CD14-positive monocyte (primary cell): Measurements from ENCODE around the gene SYNPO. TPM values are rescaled to one million over a fixed set of nuclear protein-coding genes. Genes with fewer than 3 reads are reported as not detected.

Experiments
- DNase-seq, 3 donors: peaks; one replicate each; pipeline ENCODE4 v3.0.0-alpha.2; 2011 to 2022
- H2AFZ ChIP-seq: 2 replicates; pipeline ENCODE4 v1.6.0; 2012; ENCODE audit warnings: mild to moderate bottlenecking, low read depth, low read length, inconsistent platforms; ENCODE audit not compliant: insufficient read depth, poor library complexity, severe bottlenecking
- H3K27ac ChIP-seq, 2 donors: 1 replicate in 1 of 2; 2 replicates in 1 of 2; pipeline ENCODE4 v1.5.1; 2012 to 2013; ENCODE audit warnings: low read length in 2 of 2, control low read depth in 1 of 2, inconsistent platforms in 1 of 2, low read depth in 1 of 2, mild to moderate bottlenecking in 1 of 2
- H3K27me3 ChIP-seq, 2 donors: one replicate each; pipeline versions ENCODE4 v1.6.0 to v1.6.1; 2011 to 2013; ENCODE audit warnings: low read length in 2 of 2; ENCODE audit not compliant: control insufficient read depth in 2 of 2, insufficient read depth in 2 of 2
- H3K36me3 ChIP-seq, 2 donors: replicated peaks in 1 of 2; 1 replicate in 1 of 2; 2 replicates in 1 of 2; pipeline versions ENCODE4 v1.5.1 to v1.6.1; 2012 to 2013; ENCODE audit warnings: low read length in 2 of 2, control low read depth in 1 of 2, inconsistent platforms in 1 of 2, mild to moderate bottlenecking in 1 of 2; ENCODE audit not compliant: insufficient read depth in 2 of 2, control insufficient read depth in 1 of 2
- H3K4me1 ChIP-seq, 2 donors: 1 replicate in 1 of 2; 2 replicates in 1 of 2; pipeline versions ENCODE4 v1.5.1 to v1.6.1; 2012 to 2013; ENCODE audit warnings: low read length in 2 of 2, control low read depth in 1 of 2, inconsistent platforms in 1 of 2, mild to moderate bottlenecking in 1 of 2, moderate library complexity in 1 of 2; ENCODE audit not compliant: insufficient read depth in 2 of 2, control insufficient read depth in 1 of 2
- H3K4me2 ChIP-seq: replicated peaks from 2 replicates; pipeline ENCODE3; 2012; ENCODE audit warnings: low read length, moderate library complexity, mild to moderate bottlenecking; ENCODE audit not compliant: poor library complexity, severe bottlenecking; ENCODE audit errors: extremely low read depth
- H3K4me3 ChIP-seq, 3 experiments: fragments of 200-600 bp in 1 of 3; sonication (generic) in 1 of 3; replicated peaks in 1 of 3; 1 replicate in 2 of 3; 2 replicates in 1 of 3; pipeline ENCODE4 v1.5.1; 2011 to 2013; ENCODE audit warnings: low read length in 3 of 3, mild to moderate bottlenecking in 3 of 3, control low read depth in 2 of 3, low read depth in 2 of 3, inconsistent platforms in 1 of 3, moderate library complexity in 1 of 3
- H3K79me2 ChIP-seq: 2 replicates; pipeline ENCODE4 v1.6.0; 2012; ENCODE audit warnings: mild to moderate bottlenecking, control low read depth, inconsistent platforms, low read length, moderate library complexity; ENCODE audit not compliant: insufficient read depth
- H3K9ac ChIP-seq: 2 replicates; pipeline ENCODE4 v1.6.0; 2017; ENCODE audit warnings: low read length, mild to moderate bottlenecking; ENCODE audit not compliant: insufficient read depth, poor library complexity, severe bottlenecking
- H3K9me3 ChIP-seq, 2 donors: replicated peaks in 1 of 2; 1 replicate in 1 of 2; 2 replicates in 1 of 2; pipeline versions ENCODE4 v1.5.1 to v1.6.1; 2012 to 2013; ENCODE audit warnings: low read length in 2 of 2, control low read depth in 1 of 2; ENCODE audit not compliant: control insufficient read depth in 1 of 2, insufficient read depth in 1 of 2
- H4K20me1 ChIP-seq: 2 replicates; pipeline ENCODE4 v1.6.0; 2012; ENCODE audit warnings: mild to moderate bottlenecking, low read length, control low read depth, moderate library complexity; ENCODE audit not compliant: insufficient read depth
- H3K27ac Mint-ChIP-seq, 7 donors: one replicate each; pipeline ENCODE4 v1.8.0; 2020; ENCODE audit warnings: mild to moderate bottlenecking in 7 of 7, mixed read lengths in 7 of 7, moderate library complexity in 6 of 7, inconsistent platforms in 2 of 7
- H3K27me3 Mint-ChIP-seq, 3 donors: one replicate each; pipeline ENCODE4 v1.8.0; 2021 to 2022; ENCODE audit warnings: low read depth in 3 of 3, mild to moderate bottlenecking in 3 of 3, mixed read lengths in 3 of 3, moderate library complexity in 3 of 3, inconsistent platforms in 1 of 3
- H3K36me3 Mint-ChIP-seq, 2 donors: one replicate each; pipeline ENCODE4 v1.8.0; 2020; ENCODE audit warnings: mixed read lengths in 2 of 2, inconsistent platforms in 1 of 2, mild to moderate bottlenecking in 1 of 2
- H3K4me1 Mint-ChIP-seq: one replicate; pipeline ENCODE4 v1.8.0; 2020; ENCODE audit warnings: mild to moderate bottlenecking, mixed read lengths
- H3K4me3 Mint-ChIP-seq, 2 donors: one replicate each; pipeline ENCODE4 v1.8.0; 2020; ENCODE audit warnings: mild to moderate bottlenecking in 2 of 2, mixed read lengths in 2 of 2, moderate library complexity in 1 of 2
- H3K9me3 Mint-ChIP-seq, 7 donors: one replicate each; pipeline ENCODE4 v1.8.0; 2020 to 2022; ENCODE audit warnings: mixed read lengths in 7 of 7, mild to moderate bottlenecking in 6 of 7, moderate library complexity in 6 of 7, inconsistent platforms in 2 of 7
- WGBS: methylation state at CpG from one replicate; pipeline ENCODE4 v1.1.5; 2013; ENCODE audit warnings: missing lambda C conversion rate; ENCODE audit not compliant: insufficient coverage; 5-methylcytosine and 5-hydroxymethylcytosine counted together
- intact Hi-C, 2 donors: fragments of 100-400 bp; cut with micrococcal nuclease; formaldehyde crosslinking; loops; one replicate each; pipeline versions ENCODE4 v1.15.0 to v1.15.1; 2023
- polyA plus RNA-seq, 3 donors: library from polyadenylated mRNA; depleted of rRNA in 1 of 3; unstranded in 2 of 3; stranded (reverse) in 1 of 3; fragments of 300-500 nt in 2 of 3; fragments of >200 nt in 1 of 3; fragmentation: Illumina TruSeq in 2 of 3; gene quantifications; 1 replicate in 2 of 3; 2 replicates in 1 of 3; pipeline ENCODE4 v1.2.3, GENCODE V29; 2012 to 2021
- TF ChIP-seq, protein P1 (sequence below): fragments of 200-600 bp; IDR thresholded peaks from one replicate; pipeline ENCODE4 v1.8.0; 2022; ENCODE audit warnings: antibody characterized with exemption, mild to moderate bottlenecking

The SYNPO gene
- polyA plus RNA-seq, 3 donors: not detected

- no peaks in the 10 kb centered on the region for H3K36me3 Mint-ChIP-seq
Observed at GRCh38 chr5:150641824-150642566, 1.5 kb downstream of the SYNPO start.

GRCh38 chr5:150642567-150642927, 2.1 kb downstream of the SYNPO start:
- intact Hi-C loops: no loop called here
- H3K4me2 ChIP-seq: no peak overlapping the region
- peaks cover 26% of the 10 kb centered on the region for H3K4me1 Mint-ChIP-seq
- H3K9ac ChIP-seq: no peak overlapping the region
- H3K36me3 Mint-ChIP-seq: no peaks in the 10 kb centered on the region
- no peak overlapping the region for H3K4me3 Mint-ChIP-seq
- H3K9me3 ChIP-seq: no peaks in the 10 kb centered on the region
- H3K27ac Mint-ChIP-seq: no peak overlapping the region
- H3K4me3 ChIP-seq: no peak overlapping the region
- DNase-seq: no peak
- H3K9me3 Mint-ChIP-seq: peaks cover 0 to 1% (median 0%) of the 10 kb centered on the region in 7 donors
- H4K20me1 ChIP-seq: no peaks in the 10 kb centered on the region
- WGBS: 96% methylated on average over 5 of the region's 5 CpGs
- TF ChIP-seq, protein P1, sequence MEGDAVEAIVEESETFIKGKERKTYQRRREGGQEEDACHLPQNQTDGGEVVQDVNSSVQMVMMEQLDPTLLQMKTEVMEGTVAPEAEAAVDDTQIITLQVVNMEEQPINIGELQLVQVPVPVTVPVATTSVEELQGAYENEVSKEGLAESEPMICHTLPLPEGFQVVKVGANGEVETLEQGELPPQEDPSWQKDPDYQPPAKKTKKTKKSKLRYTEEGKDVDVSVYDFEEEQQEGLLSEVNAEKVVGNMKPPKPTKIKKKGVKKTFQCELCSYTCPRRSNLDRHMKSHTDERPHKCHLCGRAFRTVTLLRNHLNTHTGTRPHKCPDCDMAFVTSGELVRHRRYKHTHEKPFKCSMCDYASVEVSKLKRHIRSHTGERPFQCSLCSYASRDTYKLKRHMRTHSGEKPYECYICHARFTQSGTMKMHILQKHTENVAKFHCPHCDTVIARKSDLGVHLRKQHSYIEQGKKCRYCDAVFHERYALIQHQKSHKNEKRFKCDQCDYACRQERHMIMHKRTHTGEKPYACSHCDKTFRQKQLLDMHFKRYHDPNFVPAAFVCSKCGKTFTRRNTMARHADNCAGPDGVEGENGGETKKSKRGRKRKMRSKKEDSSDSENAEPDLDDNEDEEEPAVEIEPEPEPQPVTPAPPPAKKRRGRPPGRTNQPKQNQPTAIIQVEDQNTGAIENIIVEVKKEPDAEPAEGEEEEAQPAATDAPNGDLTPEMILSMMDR: no peak
- peaks cover 10 to 13% of the 10 kb centered on the region in 2 donors for H3K4me1 ChIP-seq
- H3K27me3 ChIP-seq: no peaks in the 10 kb centered on the region
- no peak overlapping the region for H3K27ac ChIP-seq
- H3K27me3 Mint-ChIP-seq: peaks cover 0 to 6% (median 0%) of the 10 kb centered on the region in 3 donors
- H3K79me2 ChIP-seq: no peaks in the 10 kb centered on the region
- no peaks in the 10 kb centered on the region for H3K36me3 ChIP-seq
- H2AFZ ChIP-seq: no peak overlapping the region

More at GRCh38 chr5:150641824-150642566, 1.5 kb downstream of the SYNPO start:
- TF ChIP-seq, protein P1: no peak
- Histone ChIP-seq H3K4me2 (no peak overlapping the region), H3K4me1 (peaks cover 10 to 13% of the 10 kb centered on the region in 2 donors), H3K79me2 (no peaks in the 10 kb centered on the region), H3K4me3 (no peak overlapping the region), H3K9ac (no peak overlapping the region), H3K27me3 (no peaks in the 10 kb centered on the region), H2AFZ (no peak overlapping the region), H3K27ac (no peak overlapping the region), H3K9me3 (no peaks in the 10 kb centered on the region), H3K36me3 (no peaks in the 10 kb centered on the region), H4K20me1 (no peaks in the 10 kb centered on the region)
- no peak for DNase-seq
- Mint-ChIP-seq H3K9me3 (no peaks in the 10 kb centered on the region), H3K4me3 (no peak overlapping the region), H3K4me1 (peaks cover 26% of the 10 kb centered on the region), H3K27me3 (peaks cover 0 to 6% (median under 1%) of the 10 kb centered on the region in 3 donors), H3K27ac (no peak overlapping the region)
- 100% methylated on average over 2 of the region's 5 CpGs for WGBS
- intact Hi-C loops: no loop called here
